Hepatocyte (in vitro differentiated cells): ENCODE measurements around the gene OR52J3. TPM values are rescaled to one million over a fixed set of nuclear protein-coding genes. Genes with fewer than 3 reads are reported as not detected.

Experiments used
- DNase-seq: peaks from one replicate; pipeline ENCODE4 v3.0.0-alpha.2; 2016; ENCODE audit warnings: low spot score
- H2AFZ ChIP-seq: fragments of 200-600 bp; sonication (generic); 2 replicates; pipeline ENCODE4 v1.6.0; 2016; ENCODE audit warnings: antibody characterized with exemption, mild to moderate bottlenecking
- H3K27ac ChIP-seq: fragments of 200-600 bp; sonication (generic); 2 replicates; pipeline ENCODE4 v1.5.1; 2016; ENCODE audit warnings: mild to moderate bottlenecking
- H3K27me3 ChIP-seq: fragments of 200-600 bp; sonication (generic); 2 replicates; pipeline ENCODE4 v1.6.1; 2016
- H3K36me3 ChIP-seq: fragments of 200-600 bp; sonication (generic); replicated peaks from 2 replicates; pipeline ENCODE4 v1.5.1; 2016; ENCODE audit warnings: low read depth; ENCODE audit not compliant: insufficient read depth
- H3K4me1 ChIP-seq: fragments of 200-600 bp; sonication (generic); 2 replicates; pipeline ENCODE4 v1.5.1; 2016; ENCODE audit warnings: mild to moderate bottlenecking, moderate library complexity; ENCODE audit not compliant: insufficient read depth
- H3K4me2 ChIP-seq: fragments of 200-600 bp; sonication (generic); 2 replicates; pipeline ENCODE4 v1.6.0; 2016
- H3K4me3 ChIP-seq: fragments of 200-600 bp; sonication (generic); 2 replicates; pipeline ENCODE4 v1.5.1; 2016; ENCODE audit warnings: mild to moderate bottlenecking
- H3K79me2 ChIP-seq: fragments of 200-600 bp; sonication (generic); 2 replicates; pipeline ENCODE4 v1.6.0; 2017; ENCODE audit warnings: mild to moderate bottlenecking
- H3K9me2 ChIP-seq: fragments of 200-600 bp; sonication (generic); replicated peaks from 2 replicates; pipeline ENCODE4 v1.6.0; 2017; ENCODE audit warnings: mild to moderate bottlenecking; ENCODE audit not compliant: insufficient read depth
- H3K9me3 ChIP-seq: fragments of 200-600 bp; sonication (generic); 2 replicates; pipeline ENCODE4 v1.5.1; 2016; ENCODE audit warnings: low read depth, mild to moderate bottlenecking
- H4K20me1 ChIP-seq: fragments of 200-600 bp; sonication (generic); 2 replicates; pipeline ENCODE4 v1.6.0; 2016; ENCODE audit warnings: mild to moderate bottlenecking; ENCODE audit not compliant: insufficient read depth, poor library complexity, severe bottlenecking
- EZH2 ChIP-seq: fragments of 200-600 bp; sonication (generic); IDR thresholded peaks from 2 replicates; pipeline ENCODE4 v1.6.1; 2016; ENCODE audit warnings: antibody characterized with exemption, mild to moderate bottlenecking, borderline replicate concordance
- EZH2phosphoT487 ChIP-seq: fragments of 200-600 bp; sonication (generic); IDR thresholded peaks from one replicate; pipeline ENCODE4 v1.6.1; 2018; ENCODE audit warnings: antibody characterized with exemption, mild to moderate bottlenecking, low read depth, moderate library complexity; ENCODE audit not compliant: unreplicated experiment, severe bottlenecking
- WGBS: methylation state at CpG from one replicate; pipeline ENCODE4 v1.1.6; 2016; ENCODE audit warnings: low lambda C conversion rate; ENCODE audit errors: missing lambda C conversion rate; 5-methylcytosine and 5-hydroxymethylcytosine counted together
- polyA plus RNA-seq: library from polyadenylated mRNA; unstranded; fragments of >200 nt; fragmentation: Nextera tagmentation; extraction: Ambion mirVana; gene quantifications from 2 replicates; pipeline ENCODE4 v1.2.1, GENCODE V29; 2016
- total RNA-seq: library from RNA; depleted of rRNA; stranded (reverse); fragments of >200 nt; gene quantifications from 2 replicates; pipeline ENCODE4 v1.2.3, GENCODE V29; 2014
- TF ChIP-seq, protein P1 (sequence below): fragments of 200-600 bp; sonication (generic); IDR thresholded peaks from 2 replicates; pipeline ENCODE4 v1.5.1; 2016; ENCODE audit warnings: antibody characterized with exemption, mild to moderate bottlenecking; ENCODE audit not compliant: poor library complexity

Gene OR52J3
- total RNA-seq (not detected in 2 replicates), polyA plus RNA-seq (not detected in 2 replicates)

DNA sequence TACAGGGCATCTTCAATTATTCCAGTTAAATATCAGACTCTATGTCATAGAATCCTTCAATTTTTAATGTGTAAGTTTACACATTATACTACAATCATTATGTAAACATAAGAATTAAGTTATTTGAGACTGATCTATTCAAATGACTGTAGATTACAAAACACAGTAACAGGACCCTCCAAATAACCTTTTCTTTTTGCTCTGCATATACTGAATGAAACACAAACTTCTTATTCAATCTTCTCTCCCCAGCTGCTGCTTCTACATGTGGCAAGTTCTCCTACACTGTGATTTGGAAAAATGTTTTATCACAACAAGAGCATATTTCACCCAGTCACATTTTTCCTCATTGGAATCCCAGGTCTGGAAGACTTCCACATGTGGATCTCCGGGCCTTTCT lies at the start of gene OR52J3:
Gene OR52J3, plus strand, starts transcription at position 301 of the 400 bp plus-strand sequence. Its CDS starts 0 bp downstream, at position 301.
- Histone ChIP-seq H3K4me2 (no peak within 1 kb of the TSS), H3K27me3 (no peaks in the 10 kb centered on the region), H3K9me2 (no peaks in the 10 kb centered on the region), H3K79me2 (no peaks in the 10 kb centered on the region), H3K36me3 (no peaks in the 10 kb centered on the region), H3K4me1 (no peaks in the 10 kb centered on the region), H3K27ac (no peak within 1 kb of the TSS), H3K9me3 (no peaks in the 10 kb centered on the region), H2AFZ (no peak within 1 kb of the TSS), H4K20me1 (no peaks in the 10 kb centered on the region), H3K4me3 (no peak within 1 kb of the TSS)
- no peak for DNase-seq
- TF ChIP-seq EZH2 (no peak), EZH2phosphoT487 (no peak)
- TF ChIP-seq, protein P1, sequence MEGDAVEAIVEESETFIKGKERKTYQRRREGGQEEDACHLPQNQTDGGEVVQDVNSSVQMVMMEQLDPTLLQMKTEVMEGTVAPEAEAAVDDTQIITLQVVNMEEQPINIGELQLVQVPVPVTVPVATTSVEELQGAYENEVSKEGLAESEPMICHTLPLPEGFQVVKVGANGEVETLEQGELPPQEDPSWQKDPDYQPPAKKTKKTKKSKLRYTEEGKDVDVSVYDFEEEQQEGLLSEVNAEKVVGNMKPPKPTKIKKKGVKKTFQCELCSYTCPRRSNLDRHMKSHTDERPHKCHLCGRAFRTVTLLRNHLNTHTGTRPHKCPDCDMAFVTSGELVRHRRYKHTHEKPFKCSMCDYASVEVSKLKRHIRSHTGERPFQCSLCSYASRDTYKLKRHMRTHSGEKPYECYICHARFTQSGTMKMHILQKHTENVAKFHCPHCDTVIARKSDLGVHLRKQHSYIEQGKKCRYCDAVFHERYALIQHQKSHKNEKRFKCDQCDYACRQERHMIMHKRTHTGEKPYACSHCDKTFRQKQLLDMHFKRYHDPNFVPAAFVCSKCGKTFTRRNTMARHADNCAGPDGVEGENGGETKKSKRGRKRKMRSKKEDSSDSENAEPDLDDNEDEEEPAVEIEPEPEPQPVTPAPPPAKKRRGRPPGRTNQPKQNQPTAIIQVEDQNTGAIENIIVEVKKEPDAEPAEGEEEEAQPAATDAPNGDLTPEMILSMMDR = no peak
- 84% methylated on average over 1 of the region's 1 CpG for WGBS

DNA sequence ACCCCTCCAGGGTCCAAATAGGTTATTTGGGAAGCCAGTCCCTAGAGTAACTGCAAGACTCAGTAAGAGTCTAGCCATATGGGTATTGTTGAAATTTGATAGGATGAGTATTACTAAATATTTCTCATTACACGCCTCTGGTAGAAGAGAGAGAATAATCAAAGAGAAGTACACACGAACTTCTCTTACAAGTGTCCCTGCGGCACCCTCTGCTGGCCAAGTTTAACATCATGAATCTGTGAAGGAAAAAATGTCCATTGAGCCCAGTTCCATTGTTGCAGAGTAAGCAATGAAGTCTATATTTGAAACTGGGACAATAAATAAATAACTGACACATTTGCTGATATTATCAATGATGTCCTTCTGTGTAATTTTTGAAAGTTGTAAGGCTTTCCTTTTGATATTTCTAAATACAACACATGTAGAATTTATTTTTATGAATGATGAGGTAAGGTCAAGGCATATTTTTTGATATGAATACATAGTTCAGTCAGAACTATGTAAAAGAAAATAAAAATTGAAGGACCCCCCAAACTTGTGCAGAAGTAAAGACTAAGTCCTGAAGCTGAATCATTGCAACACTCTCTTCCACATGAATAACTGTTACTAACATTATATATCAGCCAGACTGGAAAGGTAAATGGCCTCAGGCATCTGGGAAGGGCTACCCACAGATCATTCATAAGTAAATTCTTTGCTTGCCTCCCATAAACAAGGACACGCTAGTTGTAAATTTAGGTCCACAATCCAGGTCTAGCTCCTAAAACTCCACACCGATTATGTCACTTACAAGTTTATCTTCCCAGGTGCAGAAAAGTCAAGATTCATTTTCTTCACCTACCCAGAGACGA lies 41.7 kb upstream of the OR52J3 start:
- Histone ChIP-seq H3K9me2 (no peaks in the 10 kb centered on the region), H4K20me1 (no peaks in the 10 kb centered on the region), H2AFZ (no peak overlapping the region), H3K4me2 (no peak overlapping the region), H3K9me3 (no peaks in the 10 kb centered on the region), H3K27me3 (peaks cover 4% of the 10 kb centered on the region), H3K79me2 (no peaks in the 10 kb centered on the region), H3K27ac (no peak overlapping the region), H3K4me1 (no peaks in the 10 kb centered on the region), H3K36me3 (no peaks in the 10 kb centered on the region), H3K4me3 (no peak overlapping the region)
- peak; percentile 81 for DNase-seq
- no peak for TF ChIP-seq EZH2phosphoT487
- TF ChIP-seq, protein P1 = peak; percentile 75
- 40% methylated on average over 6 of the region's 6 CpGs for WGBS

DNA sequence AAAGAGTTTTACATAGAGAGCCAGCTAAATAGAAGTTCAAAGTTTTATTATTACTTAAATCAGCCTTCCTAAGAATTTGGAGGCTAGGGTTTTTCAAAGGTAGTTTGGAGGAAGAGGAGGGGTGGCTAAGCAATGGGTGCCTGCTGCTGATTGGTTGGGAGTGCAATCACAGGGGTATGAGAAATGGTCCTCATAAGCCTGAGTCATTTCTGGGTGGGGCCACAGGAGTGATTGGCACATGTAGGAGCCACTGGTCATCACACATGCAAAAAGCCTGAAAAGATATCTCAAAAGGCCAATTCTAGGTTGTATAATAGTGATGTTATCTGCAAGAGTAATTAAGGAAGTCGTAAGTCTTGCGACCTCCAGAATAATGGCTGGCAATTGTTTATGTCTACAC lies 38.8 kb upstream of the OR52J3 start:
- Histone ChIP-seq H3K9me2 (no peaks in the 10 kb centered on the region), H3K4me2 (no peak overlapping the region), H3K27me3 (peaks cover 4% of the 10 kb centered on the region), H3K4me3 (no peak overlapping the region), H4K20me1 (no peaks in the 10 kb centered on the region), H3K36me3 (no peaks in the 10 kb centered on the region), H2AFZ (no peak overlapping the region), H3K4me1 (no peaks in the 10 kb centered on the region), H3K79me2 (no peaks in the 10 kb centered on the region), H3K9me3 (no peaks in the 10 kb centered on the region), H3K27ac (no peak overlapping the region)
- 48% methylated on average over 2 of the region's 2 CpGs for WGBS
- no peak for DNase-seq
- TF ChIP-seq EZH2 = no peak
- TF ChIP-seq, protein P1 = no peak
- TF ChIP-seq EZH2phosphoT487 = no peak
